GM18526 (cell line): Measurements from ENCODE around the gene SRC.

ENCODE experiments used
- POLR2A ChIP-seq: IDR thresholded peaks from 3 replicates; pipeline ENCODE4 v1.6.1; 2011; ENCODE audit not compliant: insufficient read length; ENCODE audit errors: extremely low read depth

The SRC gene

DNA sequence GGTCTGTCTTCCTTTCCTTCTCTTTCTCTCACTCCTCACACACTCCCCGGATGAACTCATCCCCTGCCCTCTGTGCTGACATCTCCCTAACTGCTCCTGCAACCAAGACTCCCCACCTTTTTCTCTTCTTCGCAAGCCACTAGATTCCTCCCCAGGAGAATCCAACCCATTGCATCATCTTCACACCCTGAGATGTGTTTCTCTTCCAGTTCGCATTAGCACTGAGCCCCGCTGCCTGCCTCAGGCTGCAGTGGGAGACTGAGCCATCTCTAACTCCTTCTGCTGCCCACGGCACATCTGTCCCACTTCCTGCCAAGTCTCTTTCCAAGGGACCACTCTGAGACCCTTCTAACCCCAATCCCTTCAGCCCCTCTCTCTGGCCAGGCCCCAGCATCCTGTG, 107.9 kb downstream of the SRC start:
- TF ChIP-seq POLR2A: no peak

GRCh38 chr20:37454636-37455385, 108.9 kb downstream of the SRC start:
- TF ChIP-seq POLR2A: no peak
